Tibial artery (tissue), 4 donors: ENCODE measurements around the gene HPS4.

Source experiments
- DNase-seq, 2 donors: peaks; one replicate each; pipeline ENCODE4 v3.0.0-alpha.2; 2019
- H3K27ac ChIP-seq, 2 donors: fragments of 200-600 bp; sonication (generic) in 1 of 2; 1 replicate in 1 of 2; 2 replicates in 1 of 2; pipeline ENCODE4 v1.5.1; 2018 to 2019; ENCODE audit warnings: mild to moderate bottlenecking in 1 of 2
- H3K27me3 ChIP-seq, 2 donors: fragments of 200-600 bp; sonication (generic) in 1 of 2; one replicate each; pipeline versions ENCODE4 v1.5.1 to v1.6.0; 2016 to 2019
- H3K36me3 ChIP-seq, 3 donors: fragments of 200-600 bp; sonication (generic) in 2 of 3; one replicate each; pipeline ENCODE4 v1.5.1; 2016 to 2019; ENCODE audit warnings: mild to moderate bottlenecking in 2 of 3
- H3K4me1 ChIP-seq, 4 donors: fragments of 200-600 bp; sonication (generic) in 2 of 4; 1 replicate in 3 of 4; 2 replicates in 1 of 4; pipeline ENCODE4 v1.5.1; 2016 to 2019
- H3K4me3 ChIP-seq, 2 donors: fragments of 200-600 bp; sonication (generic) in 1 of 2; 1 replicate in 1 of 2; 2 replicates in 1 of 2; pipeline ENCODE4 v1.5.1; 2018 to 2019; ENCODE audit warnings: mild to moderate bottlenecking in 2 of 2
- H3K9me3 ChIP-seq, 3 donors: fragments of 200-600 bp; sonication (generic) in 1 of 3; one replicate each; pipeline ENCODE4 v1.5.1; 2016 to 2019
- intact Hi-C: fragments of 100-400 bp; cut with DNase I; formaldehyde crosslinking; loops from one replicate; pipeline ENCODE4 v1.15.0; 2023; ENCODE audit warnings: low total_unique reads
- TF ChIP-seq, protein P1 (sequence below), 2 experiments: fragments of 200-600 bp in 1 of 2; fragments of 450-650 bp in 1 of 2; IDR thresholded peaks; one replicate each; pipeline ENCODE4 v1.5.1; 2017 to 2019; ENCODE audit warnings: antibody characterized with exemption in 2 of 2, mild to moderate bottlenecking in 1 of 2, moderate library complexity in 1 of 2

Gene HPS4

DNA sequence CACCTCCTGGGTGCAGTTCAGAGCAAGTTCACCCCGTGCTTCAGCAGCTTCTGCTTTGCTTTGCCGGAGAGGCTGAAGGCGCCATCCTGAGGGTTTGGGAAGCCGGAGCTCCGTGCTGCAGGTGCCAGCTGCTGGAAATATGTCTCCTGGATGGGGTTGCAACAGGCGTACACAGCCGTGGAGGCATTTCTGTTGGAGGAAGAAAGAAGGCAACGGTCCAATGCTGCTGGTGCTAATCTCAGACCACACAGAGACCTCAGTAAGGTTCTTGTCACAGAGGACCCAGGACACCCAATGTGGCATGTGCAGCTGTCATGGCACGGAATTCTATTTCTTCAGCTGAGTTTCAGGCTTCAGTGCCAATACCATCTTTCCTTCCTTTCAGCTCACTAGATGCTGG, 30.4 kb downstream of the HPS4 start:
- no peaks in the 10 kb centered on the region for H3K4me1 ChIP-seq
- no peaks in the 10 kb centered on the region for H3K9me3 ChIP-seq
- H3K27me3 ChIP-seq: no peaks in the 10 kb centered on the region
- peaks cover 44 to 76% (median 75%) of the 10 kb centered on the region in 3 donors for H3K36me3 ChIP-seq
- intact Hi-C loops: no loop called here
- TF ChIP-seq, protein P1, sequence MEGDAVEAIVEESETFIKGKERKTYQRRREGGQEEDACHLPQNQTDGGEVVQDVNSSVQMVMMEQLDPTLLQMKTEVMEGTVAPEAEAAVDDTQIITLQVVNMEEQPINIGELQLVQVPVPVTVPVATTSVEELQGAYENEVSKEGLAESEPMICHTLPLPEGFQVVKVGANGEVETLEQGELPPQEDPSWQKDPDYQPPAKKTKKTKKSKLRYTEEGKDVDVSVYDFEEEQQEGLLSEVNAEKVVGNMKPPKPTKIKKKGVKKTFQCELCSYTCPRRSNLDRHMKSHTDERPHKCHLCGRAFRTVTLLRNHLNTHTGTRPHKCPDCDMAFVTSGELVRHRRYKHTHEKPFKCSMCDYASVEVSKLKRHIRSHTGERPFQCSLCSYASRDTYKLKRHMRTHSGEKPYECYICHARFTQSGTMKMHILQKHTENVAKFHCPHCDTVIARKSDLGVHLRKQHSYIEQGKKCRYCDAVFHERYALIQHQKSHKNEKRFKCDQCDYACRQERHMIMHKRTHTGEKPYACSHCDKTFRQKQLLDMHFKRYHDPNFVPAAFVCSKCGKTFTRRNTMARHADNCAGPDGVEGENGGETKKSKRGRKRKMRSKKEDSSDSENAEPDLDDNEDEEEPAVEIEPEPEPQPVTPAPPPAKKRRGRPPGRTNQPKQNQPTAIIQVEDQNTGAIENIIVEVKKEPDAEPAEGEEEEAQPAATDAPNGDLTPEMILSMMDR (IDR thresholded peaks at IDR 0.05): no peak
- peak in 1 of 2 donors; percentile 17 for DNase-seq
- no peak overlapping the region for H3K4me3 ChIP-seq
- H3K27ac ChIP-seq: no peak overlapping the region

DNA sequence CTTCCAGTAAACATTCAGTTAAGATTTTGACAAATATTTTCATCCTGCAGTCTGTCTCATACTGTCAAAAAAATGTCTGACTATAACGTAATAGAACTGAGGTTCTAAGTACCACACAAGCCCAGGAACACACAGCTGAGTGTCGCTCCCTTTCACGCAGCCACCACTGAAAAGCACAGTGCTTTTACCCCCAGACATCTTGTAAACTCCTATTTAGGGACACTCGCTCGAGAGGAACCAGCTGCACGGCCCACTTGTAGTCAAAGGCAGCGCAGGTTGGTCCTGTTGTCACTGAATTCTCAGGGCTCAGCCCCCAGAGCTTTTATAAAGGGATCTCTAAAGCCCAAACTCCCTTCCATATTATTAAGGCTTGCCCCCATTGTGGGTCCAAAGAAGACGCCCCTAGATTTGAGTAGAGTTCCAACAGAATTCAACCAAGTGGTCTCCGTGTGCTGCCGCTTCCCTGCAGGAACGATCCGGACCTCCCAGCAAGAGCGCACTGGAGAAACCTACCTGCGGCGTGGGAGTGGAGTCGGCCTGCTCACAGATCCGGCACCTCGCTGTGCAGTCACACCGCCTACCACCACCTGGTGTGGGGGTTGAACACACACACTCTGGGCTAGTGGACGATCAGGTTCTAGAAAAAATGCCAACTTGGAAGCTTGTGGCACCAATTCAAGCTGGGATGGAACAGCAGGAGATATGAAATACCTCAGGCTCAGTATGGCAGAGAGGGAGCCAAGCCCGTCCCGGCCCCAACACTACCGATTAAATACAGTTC, 31.2 kb downstream of the HPS4 start:
- TF ChIP-seq, protein P1 (IDR thresholded peaks at IDR 0.05): no peak
- no peaks in the 10 kb centered on the region for H3K9me3 ChIP-seq
- H3K4me1 ChIP-seq: no peaks in the 10 kb centered on the region
- no peak overlapping the region for H3K4me3 ChIP-seq
- peak in 1 of 2 donors; percentile 51 for DNase-seq
- H3K27ac ChIP-seq: no peak overlapping the region
- H3K36me3 ChIP-seq: peaks cover 36 to 68% (median 67%) of the 10 kb centered on the region in 3 donors
- no peaks in the 10 kb centered on the region for H3K27me3 ChIP-seq
- intact Hi-C loops: no loop called here

DNA sequence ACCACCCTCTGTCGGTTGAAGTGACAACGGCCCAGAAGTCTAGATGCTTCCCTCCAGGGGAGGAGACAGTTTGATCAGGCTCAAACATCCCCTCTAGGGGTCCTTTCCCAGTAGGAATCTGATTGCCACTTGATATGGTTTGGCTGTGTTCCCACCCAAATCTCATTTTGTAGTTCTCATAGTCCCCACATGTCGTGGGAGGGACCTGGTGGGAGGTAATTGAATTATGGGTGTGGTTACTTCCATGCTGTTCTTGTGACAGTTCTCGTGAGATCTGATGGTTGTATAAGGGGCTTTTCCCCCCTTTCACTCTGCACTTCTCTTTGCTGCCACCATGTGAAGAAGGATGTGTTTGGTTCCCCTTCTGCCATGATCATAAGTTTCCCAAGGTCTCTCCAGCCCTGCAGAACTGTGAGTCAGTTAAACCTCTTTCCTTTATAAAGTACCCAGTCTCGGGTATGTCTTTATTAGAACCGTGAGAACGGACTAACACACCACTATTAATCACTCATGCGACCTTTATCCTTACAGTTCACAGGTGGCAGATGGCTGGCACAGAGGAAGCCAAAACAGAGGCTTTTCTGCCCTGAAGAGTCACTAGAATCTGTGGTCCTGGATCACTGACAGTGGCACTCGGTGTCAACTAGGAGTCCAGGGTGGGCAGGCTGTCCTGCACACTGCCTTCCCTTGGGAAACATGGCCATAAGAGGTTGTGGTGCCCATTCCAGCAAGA, 33.0 kb downstream of the HPS4 start:
- H3K4me1 ChIP-seq: no peaks in the 10 kb centered on the region
- H3K27me3 ChIP-seq: no peaks in the 10 kb centered on the region
- no peak overlapping the region for H3K4me3 ChIP-seq
- intact Hi-C loops: no loop called here
- peaks cover 32 to 51% (median 49%) of the 10 kb centered on the region in 3 donors for H3K36me3 ChIP-seq
- no peaks in the 10 kb centered on the region for H3K9me3 ChIP-seq
- H3K27ac ChIP-seq: no peak overlapping the region
- TF ChIP-seq, protein P1 (IDR thresholded peaks at IDR 0.05): no peak
- DNase-seq: peak in 1 of 2 donors; percentile 10

DNA sequence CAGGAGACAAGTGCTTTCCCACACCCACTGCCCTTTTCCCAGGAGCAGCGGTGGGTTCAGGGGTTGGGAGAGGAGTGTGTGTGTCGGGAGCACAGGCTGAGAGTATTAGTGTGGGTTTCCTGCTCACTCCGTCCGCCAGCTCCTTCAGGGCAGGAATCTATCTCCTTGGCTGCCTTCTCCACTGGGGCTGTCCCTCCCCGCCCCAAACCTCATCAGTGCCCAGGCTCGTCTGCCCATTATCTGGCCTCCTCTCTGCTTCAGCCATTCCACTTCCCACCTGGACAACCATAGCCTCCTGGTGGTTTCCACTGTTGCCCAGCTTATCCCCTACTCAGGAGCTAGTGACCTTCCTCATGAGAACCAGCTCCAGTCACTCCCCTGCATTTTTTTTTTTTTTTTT, 34.6 kb downstream of the HPS4 start:
- no peak overlapping the region for H3K4me3 ChIP-seq
- peak in 1 of 2 donors; percentile 35 for DNase-seq
- TF ChIP-seq, protein P1 (IDR thresholded peaks at IDR 0.05): no peak
- intact Hi-C loops: no loop called here
- H3K4me1 ChIP-seq: no peaks in the 10 kb centered on the region
- H3K27ac ChIP-seq: no peak overlapping the region
- peaks cover 30 to 45% (median 43%) of the 10 kb centered on the region in 3 donors for H3K36me3 ChIP-seq
- no peaks in the 10 kb centered on the region for H3K9me3 ChIP-seq
- H3K27me3 ChIP-seq: no peaks in the 10 kb centered on the region

DNA sequence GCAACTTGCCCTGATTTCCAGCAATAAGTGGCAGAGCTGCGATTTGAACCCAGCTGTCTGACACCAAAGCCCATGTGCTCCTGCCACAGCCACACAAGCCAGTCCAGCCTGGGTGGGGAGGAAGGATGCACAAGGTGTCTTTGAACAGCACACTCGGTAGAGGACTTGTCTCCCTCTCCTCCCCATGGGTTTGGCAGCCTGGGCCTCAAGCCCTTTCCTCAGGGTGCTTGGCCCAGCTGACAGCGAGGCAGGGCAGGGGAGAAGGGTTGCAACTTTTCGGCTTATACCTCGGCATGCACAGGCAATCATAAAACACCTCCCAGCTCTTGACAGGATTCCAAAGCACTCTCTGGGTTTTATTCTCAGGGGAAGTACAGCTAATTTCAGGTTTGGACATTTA, 35.2 kb downstream of the HPS4 start:
- peak in 1 of 2 donors; percentile 28 for DNase-seq
- intact Hi-C loops: no loop called here
- TF ChIP-seq, protein P1 (IDR thresholded peaks at IDR 0.05): no peak

More for the DNA sequence above, 35.2 kb downstream of the HPS4 start:
- H3K9me3 ChIP-seq: no peaks in the 10 kb centered on the region
- H3K4me1 ChIP-seq: no peaks in the 10 kb centered on the region
- no peak overlapping the region for H3K4me3 ChIP-seq
- peaks cover 24 to 39% (median 37%) of the 10 kb centered on the region in 3 donors for H3K36me3 ChIP-seq
- no peaks in the 10 kb centered on the region for H3K27me3 ChIP-seq
- H3K27ac ChIP-seq: no peak overlapping the region
